Stimulated activated naive CD4-positive, alpha-beta T cell treated with Interleukin-2 at 50 U/mL for 16 hours (primary cell): ENCODE results near the gene OLA1.

Experiments used
- DNase-seq: peaks from one replicate; lab custom pipeline; 2025; lab: John Stamatoyannopoulos, UW

The OLA1 gene

DNA sequence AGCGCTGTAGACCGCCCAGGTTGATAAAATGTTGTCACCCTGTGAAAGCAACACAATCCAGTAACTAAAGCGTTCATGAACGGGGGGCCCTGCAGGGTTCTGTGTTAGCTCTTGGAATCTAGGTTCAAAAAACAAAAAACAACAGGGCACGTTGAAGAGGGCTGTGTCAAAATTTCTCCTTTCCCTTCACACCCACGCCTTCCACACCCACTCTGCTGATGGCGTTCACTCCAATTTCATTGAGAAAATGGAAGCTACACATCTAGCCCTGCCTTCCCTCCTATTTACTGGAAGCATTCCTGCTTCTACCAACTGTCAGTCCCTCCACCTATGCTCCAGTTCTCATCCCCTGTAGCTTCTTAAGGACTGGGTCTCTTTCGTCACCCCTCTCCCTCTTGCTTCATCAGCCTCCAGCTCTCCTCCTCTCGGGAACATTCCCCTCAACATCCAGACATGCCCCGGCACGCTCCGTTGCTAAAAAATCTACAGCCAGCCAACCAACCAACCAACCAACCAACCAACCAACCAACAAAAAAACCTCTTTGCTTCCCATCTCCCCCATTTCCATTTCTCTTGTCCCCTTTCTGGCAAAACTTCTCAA is 184.7 kb downstream of the OLA1 start:
- no peak for DNase-seq

DNA sequence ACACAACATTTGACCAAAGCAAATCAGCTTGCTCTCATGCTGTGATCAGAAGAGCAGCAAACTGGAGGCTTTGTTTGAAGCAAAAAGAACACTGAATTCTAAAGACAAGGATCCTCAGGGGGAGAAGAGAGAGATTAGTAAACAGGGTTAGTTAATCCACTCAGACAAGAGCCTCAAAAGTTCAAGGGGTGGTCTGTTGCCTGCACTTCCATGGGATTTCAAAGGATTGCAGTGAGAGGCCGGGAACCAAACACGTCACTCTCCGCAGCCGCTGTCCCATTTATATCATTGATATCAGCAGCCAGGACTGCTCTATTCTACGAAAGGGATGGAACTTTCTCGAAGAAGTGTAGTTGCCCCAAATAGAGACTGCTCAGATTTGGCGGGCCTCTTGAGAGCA is 185.4 kb downstream of the OLA1 start:
- DNase-seq: no peak

DNA sequence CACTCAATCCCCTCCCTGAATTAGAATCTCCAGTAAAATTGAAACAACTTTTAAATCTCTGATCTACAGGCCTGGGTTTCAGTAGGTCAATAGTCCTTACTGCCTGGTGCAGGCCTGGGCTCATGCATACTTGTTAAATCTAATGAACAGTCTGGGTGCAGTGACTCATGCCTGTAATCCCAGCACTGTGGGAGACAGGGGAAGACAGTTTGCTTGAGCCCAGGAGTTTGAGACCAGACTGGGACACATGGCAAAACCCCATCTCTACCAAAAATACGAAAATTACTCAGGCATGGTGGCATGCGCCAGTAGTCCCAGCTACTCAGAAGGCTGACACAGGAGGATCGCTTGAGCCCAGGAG is 188.5 kb downstream of the OLA1 start:
- DNase-seq: no peak

DNA sequence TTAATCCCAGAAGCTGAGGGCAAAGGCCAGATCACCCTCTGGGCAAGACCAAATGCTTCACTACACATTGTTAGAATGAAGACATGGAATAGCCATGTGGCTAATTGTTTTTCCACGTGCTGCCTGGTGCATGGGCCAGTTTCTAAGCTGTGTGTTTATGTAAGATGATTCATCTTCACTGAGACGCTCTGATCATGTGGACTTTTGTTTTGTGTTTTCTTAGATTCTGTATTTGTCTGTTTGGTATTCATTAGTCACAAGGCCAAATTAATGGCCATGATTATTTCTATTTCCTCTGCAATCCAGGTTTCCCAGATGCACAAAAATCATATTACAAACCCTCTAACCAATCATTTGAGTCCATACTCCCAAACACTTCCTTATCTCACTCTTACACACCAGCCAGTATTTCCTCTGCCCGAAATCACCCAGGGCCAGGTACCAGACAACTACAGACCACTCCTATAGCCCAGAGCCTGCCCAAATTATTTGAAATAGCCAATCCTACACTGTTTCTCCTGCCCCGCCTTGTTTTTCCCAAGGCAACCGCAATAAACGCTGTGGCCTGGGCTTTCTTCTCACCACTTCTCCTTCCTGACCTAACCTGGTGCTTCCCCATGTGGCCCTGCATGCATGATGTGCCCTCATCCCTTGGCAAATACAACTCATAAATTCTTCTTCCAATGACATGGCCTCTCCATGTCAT is 189.0 kb downstream of the OLA1 start:
- no peak for DNase-seq

DNA sequence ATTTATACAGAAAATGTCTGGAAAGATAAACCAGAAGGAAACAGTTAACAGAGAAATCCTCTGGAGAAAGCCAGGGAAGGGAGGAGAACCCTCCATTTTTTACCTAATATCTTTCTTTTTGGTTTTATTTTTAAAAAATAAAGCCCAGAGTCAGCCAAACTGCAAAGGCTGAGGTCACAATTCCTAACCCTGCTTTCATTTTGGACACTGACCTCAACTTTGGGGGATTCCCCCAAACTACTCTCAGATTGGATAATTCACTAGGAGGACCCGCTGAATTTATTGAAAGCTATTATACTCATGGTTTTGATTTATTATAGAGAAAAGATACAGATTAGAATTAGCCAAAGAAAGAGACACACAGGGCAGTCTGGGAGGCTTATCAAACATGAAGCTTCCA is 189.9 kb downstream of the OLA1 start:
- DNase-seq: no peak

DNA sequence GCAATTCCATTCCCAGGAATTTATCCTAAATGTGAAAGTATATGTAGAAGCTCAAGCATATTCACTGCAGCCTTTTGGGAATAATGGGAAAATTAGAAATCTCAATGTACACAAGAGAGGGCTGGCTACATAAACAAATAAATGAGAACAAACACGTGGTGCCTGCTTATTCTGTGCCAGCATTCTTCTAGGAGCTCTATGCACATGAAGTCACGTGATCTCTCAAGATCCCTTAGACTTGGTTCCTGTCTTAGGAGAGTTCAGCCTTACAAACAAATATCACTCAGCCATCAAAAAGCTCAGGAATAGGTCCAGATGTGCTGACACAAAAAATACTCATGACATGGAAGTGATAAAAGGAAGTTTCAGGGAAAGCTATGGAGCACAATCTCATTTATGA is 190.3 kb downstream of the OLA1 start:
- DNase-seq: no peak

DNA sequence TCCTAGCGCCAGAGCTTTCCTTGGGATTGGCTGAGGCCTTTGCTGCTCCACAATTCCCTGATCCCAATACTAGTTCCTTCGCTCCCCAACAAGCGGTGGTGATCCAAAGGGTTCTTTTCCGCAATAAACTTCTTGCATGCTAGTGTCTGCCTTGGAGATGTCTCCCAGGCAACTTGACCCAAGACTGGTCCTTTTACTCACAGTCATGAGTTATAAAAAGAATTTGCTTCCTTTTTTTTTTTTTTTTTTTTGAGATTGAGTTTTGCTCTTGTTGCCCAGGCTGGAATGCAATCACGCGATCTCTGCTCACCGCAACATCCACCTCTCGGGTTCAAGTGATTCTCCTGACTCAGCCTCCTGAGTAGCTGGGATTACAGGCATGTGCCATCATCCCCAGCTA is 193.4 kb downstream of the OLA1 start:
- DNase-seq: no peak

DNA sequence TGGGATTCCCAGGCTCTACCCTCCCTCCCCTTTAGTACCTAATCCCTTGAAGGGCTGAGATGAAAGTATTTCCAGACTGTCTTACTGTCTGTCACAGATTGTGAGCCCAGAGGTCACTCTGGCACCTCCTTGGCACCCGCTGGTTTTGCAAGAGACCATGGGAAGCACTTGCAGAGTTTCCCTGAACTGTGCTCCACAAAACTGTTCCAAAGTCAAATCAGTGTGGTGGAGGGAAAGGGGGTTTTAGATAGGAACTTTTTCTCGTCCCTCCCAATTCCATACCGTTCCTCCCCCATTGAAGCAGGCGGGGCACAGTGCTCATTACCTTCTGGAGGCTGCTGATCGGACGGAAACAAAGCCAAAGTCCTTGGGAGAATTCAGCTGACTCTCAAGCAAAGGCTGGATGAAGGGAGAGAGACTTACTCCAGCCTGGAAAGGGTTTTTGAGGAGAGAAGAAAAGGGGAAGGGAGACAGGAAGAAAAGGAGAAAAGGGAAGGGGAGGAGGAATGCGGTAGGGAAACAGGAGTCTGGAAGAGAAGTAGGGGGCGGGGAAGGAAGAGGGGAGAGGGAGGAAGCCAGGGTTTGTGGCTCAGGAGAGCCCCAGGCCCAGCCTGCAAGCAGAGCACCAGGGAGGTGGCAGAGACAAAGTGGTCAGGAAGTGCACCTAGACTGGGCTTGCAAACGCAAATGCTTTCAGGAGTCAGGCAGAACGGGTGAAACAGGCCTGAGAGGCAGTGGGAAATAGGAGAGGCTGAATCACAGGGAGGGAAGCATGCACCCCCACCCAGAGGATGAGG is 194.8 kb downstream of the OLA1 start:
- DNase-seq: no peak

DNA sequence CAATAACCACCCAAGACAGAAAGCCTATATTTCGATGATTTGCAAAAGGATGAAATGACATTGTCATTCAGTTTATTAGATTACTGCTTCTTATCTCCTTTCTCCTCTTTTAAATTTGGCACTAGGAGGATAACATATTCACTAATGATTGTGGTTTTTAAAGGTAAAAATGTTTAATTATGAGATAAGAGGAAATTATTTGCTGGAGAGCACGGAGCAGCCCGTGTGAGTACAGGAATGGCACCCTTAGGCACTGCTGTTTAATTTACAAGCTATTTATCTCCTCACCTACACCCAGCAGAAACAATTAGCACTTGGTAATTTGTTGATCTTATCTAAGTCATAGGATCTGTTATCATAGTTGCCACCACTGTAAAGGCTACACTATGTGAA is 195.8 kb downstream of the OLA1 start:
- DNase-seq: no peak

DNA sequence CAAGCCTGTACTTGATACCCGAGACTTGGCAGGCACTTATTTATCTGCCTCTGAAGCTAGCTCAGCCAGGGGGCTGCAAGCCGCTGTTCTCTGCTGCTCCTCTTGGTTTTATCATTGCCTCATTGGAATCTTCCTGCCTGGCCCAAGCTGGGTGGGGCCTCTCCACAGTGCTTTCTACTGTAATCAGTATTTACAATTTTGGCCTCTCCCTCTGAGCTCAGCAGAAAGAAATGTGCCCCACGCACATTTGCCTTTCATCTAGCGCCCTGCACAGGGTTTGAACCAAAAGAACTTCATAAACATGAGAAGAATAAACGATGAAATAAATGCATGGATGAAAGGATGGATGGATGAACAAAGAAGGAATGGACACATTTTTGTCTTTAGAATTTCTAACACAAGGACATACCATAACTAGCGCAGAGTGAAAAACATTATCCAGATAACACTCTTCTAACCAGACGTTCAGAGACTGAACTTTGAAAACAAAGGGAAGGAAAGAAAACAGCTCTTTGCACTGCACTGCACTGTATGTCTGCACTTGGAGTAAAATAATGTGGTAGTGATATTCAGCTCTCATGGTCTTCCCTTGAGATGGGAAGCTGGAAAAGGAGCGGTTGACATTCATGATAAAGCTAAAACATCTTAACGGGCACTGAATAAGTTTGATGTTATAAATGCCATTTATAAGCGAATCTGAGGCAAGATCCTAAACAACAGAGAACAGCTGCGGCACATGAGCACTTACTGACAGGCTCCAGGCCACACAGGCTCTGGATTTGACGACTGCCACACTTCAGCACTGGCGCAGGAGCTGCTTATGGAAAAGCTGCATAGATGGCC is 196.4 kb downstream of the OLA1 start:
- no peak for DNase-seq

DNA sequence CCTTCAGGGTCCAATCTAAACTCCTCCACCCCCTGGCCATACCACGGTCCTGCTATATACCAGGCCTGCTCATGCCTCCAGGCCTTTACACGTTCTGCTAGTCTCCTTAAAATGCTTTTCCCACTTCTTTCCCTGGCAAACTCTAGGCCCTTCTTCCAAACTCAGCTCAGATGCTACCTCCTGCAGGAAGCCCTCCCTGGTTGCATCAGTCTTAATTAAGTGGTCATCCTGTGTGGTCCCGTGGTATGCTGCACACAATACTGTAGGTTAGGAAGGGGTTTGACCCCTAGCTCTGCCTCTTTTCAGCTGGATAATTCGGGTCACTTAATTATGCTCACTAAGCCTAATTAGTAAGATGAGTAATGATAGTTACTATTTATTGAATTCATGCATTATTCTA is 197.3 kb downstream of the OLA1 start:
- no peak for DNase-seq

DNA sequence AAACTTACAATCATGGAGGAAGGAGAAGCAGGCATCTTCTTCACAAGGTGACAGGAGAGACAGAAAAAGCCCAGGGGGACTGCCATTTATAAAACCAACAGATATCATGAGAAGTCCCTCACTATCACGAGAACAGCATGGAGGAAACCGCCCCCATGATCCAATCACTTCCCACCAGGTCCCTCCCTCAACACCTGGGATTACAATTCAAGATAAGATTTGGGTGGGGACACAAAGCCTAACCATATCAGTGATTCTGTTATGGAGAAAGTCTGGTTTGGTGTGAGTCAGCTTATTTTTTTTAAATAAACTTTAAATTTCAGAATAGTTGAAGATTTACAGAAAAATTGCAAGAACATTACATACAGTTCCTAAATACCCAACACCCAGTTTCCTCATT is 198.4 kb downstream of the OLA1 start:
- no peak for DNase-seq

DNA sequence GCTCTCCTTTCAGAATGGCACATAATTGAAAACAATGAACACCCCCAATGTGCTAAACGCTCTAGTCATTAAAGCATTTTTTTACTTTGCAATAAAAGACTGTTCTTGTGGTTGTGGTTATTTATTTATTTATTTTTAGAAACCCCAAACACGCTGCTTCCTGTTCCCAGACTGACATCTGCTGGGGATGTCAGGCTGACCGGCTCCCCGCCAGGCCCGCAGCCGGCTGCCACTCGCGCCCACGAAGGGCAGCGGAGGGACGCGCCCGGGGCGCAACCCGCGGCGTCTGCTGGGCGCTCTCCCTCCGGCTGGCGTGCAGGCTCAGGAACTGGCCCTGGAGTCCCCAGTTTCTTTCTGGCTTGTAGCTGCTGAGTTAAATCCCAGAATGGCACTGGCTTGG is 200.1 kb downstream of the OLA1 start:
- no peak for DNase-seq

DNA sequence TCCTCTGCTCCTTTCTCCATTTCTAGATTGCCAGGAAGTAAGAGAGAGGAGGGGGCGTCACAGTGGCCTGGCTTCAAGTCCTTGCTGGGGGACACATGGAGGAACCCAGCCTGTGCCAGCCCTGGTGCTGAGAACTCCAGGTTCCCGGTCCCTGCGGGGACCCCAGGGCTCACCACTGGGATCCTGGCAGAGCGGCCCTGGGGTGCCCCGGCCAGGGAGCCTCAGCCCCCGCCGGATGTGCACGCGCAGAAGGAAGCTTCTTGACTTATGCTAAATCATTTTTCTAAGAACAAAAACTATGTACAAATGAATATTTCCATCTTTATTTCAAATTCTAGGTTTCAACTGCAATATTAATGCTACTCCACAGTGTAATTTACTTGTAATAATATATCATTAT is 200.6 kb downstream of the OLA1 start:
- DNase-seq: no peak

DNA sequence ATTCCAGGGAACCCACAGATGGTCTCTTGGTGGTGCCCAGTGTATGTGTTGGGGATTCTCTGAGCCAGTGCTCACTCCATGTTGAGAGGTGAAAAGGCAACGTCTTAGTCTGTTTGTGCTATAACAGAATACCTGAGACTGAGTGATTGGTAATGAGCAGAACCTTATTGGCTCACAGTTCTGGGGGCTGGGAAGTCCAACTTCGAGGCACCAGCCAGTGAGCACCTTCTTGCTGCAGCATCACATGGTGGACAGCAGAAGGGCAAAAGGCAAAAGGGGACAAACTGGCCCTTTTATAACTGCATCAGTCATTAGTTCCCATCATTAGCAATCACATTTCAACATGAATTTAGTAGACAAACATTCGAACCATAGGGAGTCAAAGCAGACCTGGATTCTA is 202.2 kb downstream of the OLA1 start:
- no peak for DNase-seq

DNA sequence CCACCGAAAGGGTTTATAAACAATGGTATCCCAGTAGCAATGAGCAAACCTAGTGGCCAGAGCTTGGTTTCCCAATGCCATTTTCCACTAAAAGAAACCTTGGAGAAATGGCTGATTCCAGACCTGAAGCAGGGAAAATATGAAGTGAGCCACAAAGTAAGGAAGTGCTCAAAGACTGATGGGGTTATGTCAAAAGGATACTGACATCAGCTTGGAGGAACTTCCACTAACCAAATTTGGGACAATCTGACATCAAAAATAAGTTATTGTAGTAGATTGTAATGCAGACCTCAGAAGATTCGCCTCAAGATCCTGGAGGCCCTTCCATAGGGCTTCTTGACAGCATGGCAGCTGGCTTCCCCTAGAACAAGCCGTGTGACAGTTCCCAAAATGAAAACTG is 203.8 kb downstream of the OLA1 start:
- DNase-seq: no peak

DNA sequence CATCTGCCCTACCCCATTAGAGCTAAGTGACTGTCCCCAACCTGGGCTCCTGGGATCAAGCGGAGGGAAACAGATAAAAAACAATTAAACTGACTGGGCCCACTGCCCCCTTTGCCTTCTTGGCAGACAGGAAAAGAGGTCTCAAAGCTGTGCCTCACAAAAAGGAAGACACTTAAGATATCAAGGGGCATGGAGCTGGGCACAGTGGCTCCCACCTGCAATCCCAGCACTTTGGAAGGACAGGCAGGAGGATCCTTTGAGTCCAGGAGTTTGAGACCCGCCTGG is 208.0 kb downstream of the OLA1 start:
- no peak for DNase-seq

DNA sequence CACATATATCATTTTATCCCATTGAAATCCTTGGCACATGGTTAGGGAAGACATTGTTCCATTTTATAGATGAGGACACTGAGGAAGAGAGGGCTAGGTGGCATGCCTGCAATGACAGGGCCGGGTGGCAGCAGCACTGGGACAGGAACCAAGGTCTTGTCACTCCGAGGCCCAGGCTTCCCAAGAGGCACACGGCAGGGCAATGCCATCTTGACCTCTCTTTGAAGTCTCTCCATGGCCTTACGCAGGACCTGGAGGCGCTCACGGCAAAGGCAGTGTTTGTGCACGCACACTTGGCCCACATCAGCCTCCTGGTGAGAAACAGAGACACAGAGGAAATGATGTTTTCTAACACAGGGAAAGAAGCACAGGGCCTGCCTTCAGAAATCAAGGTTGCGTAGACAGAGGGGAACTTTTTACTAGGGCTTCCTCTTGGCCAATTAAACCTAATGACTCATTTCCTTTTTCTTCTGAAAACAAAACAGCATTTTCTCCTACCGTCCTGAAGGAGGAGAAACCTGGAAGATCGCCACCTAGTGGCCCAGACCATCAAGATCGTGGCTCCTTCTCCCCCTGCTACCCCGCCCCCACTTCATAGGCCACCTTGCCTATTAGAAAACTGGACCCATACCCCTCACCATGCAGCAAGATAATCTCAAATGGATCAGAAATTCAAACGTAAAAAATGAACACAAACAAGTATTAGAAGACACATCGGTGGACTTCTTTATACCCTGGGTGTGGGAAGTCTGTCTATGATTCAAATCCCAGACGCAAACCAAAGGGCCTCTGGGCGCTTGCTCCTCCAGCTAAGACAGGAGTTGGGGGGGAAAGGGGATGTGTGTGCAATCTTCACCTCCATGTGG is 208.5 kb downstream of the OLA1 start:
- DNase-seq: peak; percentile 76

DNA sequence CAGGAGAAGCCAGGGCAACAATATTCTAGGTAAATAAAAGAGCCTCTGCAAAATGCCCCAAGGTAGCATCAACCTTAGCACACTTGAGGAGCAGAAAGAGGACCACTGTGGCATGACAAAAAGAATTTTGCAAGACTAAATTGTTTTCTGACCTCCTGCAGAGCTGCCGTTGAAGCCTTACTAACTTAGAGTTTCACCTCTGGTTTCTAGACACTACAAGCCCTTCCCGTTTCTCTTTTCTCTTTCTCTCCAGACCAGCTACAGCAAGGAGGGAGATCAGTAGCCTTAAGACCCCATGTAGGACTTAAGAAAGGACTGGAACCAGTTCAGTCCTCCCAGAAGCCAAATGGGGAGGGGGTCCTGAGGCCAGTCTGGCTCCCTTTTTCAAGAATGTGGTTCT is 209.9 kb downstream of the OLA1 start:
- no peak for DNase-seq

DNA sequence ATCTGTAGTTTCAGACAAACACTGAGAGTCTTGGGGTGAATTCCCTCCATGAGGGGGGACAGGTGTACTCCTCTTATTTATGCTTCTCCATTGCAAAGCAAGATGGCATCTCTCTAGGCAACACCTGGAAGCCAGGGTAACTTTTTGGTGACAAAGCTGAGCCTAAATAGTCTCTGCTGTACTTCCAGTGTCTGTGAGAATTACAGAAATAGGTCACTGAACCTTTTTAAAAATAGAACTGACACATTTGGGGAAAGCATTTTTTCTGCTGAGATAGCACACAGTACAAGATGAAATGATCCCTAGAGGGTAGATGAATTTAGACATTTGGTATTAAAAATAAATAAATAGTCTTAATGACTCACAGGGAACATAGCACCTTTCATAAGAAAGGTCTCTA is 211.5 kb downstream of the OLA1 start:
- no peak for DNase-seq

DNA sequence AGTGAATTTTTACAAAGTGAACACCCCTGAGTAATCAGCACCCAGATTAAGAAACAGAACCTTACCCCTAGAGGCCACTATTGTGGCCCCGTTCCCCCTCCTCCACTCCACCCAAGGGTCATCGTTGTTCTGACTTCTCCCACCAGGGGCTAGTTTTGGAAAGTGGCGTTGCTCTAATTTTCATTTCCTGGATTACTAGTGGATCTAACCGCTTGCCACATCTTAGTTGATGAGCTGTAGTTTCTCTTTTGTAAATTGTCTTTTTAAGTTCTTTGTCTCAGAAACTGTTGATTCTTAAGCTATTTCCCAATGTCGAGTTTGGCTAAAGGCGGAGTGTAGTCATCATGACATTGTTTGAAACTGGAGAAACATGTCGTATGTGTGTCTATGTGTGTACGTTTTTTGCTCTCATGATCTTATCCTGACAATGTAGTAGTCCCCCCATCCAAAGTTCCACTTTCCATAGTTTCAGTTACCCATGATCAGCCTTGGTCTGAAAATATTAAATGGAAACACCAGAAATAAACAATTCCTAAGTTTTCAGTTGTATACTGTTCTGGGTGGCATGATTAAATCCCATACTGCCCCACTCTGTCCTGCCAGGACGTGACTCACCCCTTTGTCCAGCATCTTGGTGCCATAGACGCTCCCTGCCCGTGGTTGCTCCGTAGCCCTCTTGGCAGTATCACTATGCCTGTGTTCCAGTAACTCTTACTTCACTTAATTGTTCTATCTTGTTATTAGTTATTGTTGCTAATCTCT is 212.2 kb downstream of the OLA1 start:
- no peak for DNase-seq
